Fibroblast of lung (primary cell): ENCODE data around the gene ITGB3. TPM values are rescaled to one million over a fixed set of nuclear protein-coding genes. Genes with fewer than 3 reads are reported as not detected.

Source experiments
- DNase-seq, 2 donors: peaks; one replicate each; pipeline versions ENCODE4 v3.0.0 to v3.0.0-alpha.2; 2010; ENCODE audit warnings: low read depth in 2 of 2
- H2AFZ ChIP-seq: 2 replicates; pipeline ENCODE4 v1.5.1; 2012; ENCODE audit warnings: low read length, control low read depth, inconsistent platforms
- H3K27ac ChIP-seq: 2 replicates; pipeline ENCODE4 v1.5.1; 2011; ENCODE audit warnings: low read length, control low read depth; ENCODE audit not compliant: insufficient read depth
- H3K27me3 ChIP-seq: 2 replicates; pipeline ENCODE4 v1.5.1; 2011; ENCODE audit warnings: mild to moderate bottlenecking, low read length; ENCODE audit not compliant: control insufficient read depth, insufficient read depth
- H3K36me3 ChIP-seq: 2 replicates; pipeline ENCODE4 v1.5.1; 2011; ENCODE audit warnings: low read length; ENCODE audit not compliant: control insufficient read depth, insufficient read depth
- H3K4me1 ChIP-seq: 2 replicates; pipeline ENCODE4 v1.5.1; 2011; ENCODE audit warnings: low read length; ENCODE audit not compliant: control insufficient read depth, insufficient read depth; ENCODE audit errors: extremely low read depth
- H3K4me2 ChIP-seq: 2 replicates; pipeline ENCODE4 v1.5.1; 2011; ENCODE audit warnings: low read length, control low read depth; ENCODE audit not compliant: insufficient read depth; ENCODE audit errors: extremely low read depth
- H3K4me3 ChIP-seq, 4 experiments: fragments of 200-600 bp in 1 of 4; sonication (generic) in 1 of 4; replicated peaks in 1 of 4; 2 replicates each; pipeline ENCODE4 v1.5.1; 2011 to 2016; ENCODE audit warnings: low read length in 4 of 4, low read depth in 3 of 4, mild to moderate bottlenecking in 3 of 4, control low read depth in 2 of 4, inconsistent platforms in 1 of 4, mixed read lengths in 1 of 4; ENCODE audit not compliant: insufficient read depth in 1 of 4; ENCODE audit errors: control extremely low read depth in 1 of 4
- H3K79me2 ChIP-seq: 2 replicates; pipeline ENCODE4 v1.5.1; 2012; ENCODE audit warnings: mild to moderate bottlenecking, low read length, inconsistent platforms; ENCODE audit not compliant: control insufficient read depth, insufficient read depth
- H3K9ac ChIP-seq: 2 replicates; pipeline ENCODE4 v1.5.1; 2011; ENCODE audit warnings: mild to moderate bottlenecking, low read length, control low read depth; ENCODE audit not compliant: insufficient read depth
- H3K9me3 ChIP-seq: 2 replicates; pipeline ENCODE4 v1.5.1; 2012; ENCODE audit warnings: low read depth, low read length; ENCODE audit not compliant: control insufficient read depth, insufficient read depth
- H4K20me1 ChIP-seq: 2 replicates; pipeline ENCODE4 v1.5.1; 2011; ENCODE audit warnings: low read length; ENCODE audit not compliant: control insufficient read depth, insufficient read depth; ENCODE audit errors: extremely low read depth
- EZH2 ChIP-seq: IDR thresholded peaks from 2 replicates; pipeline ENCODE4 v1.5.1; 2012; ENCODE audit warnings: low read length, control low read depth, mild to moderate bottlenecking; ENCODE audit errors: missing control alignments
- polyA plus RNA-seq, 2 donors: library from polyadenylated mRNA; depleted of rRNA in 1 of 2; stranded (reverse) in 1 of 2; unstranded in 1 of 2; fragments of >200 nt; gene quantifications; 2 replicates each; pipeline ENCODE4 v1.2.1, GENCODE V29; 2011 to 2012; ENCODE audit warnings: missing spikeins in 1 of 2
- total RNA-seq: library from RNA; depleted of rRNA; stranded (reverse); fragments of >200 nt; gene quantifications from 2 replicates; pipeline ENCODE4 v1.2.1, GENCODE V29; 2014
- TF ChIP-seq, protein P1 (sequence below), 2 donors: IDR thresholded peaks in 1 of 2; conservative IDR thresholded peaks in 1 of 2; 1 replicate in 1 of 2; 2 replicates in 1 of 2; pipeline ENCODE4 v1.5.1; 2011 to 2012; ENCODE audit warnings: low read length in 2 of 2, control low read depth in 1 of 2, inconsistent platforms in 1 of 2, low read depth in 1 of 2, mild to moderate bottlenecking in 1 of 2

ITGB3 gene
- total and polyA plus RNA-seq, 2 donors (not counting 1 experiment from before 2014, with no cell fraction given): 22.0 to 23.3 TPM

- Histone ChIP-seq H3K4me2 (no peak overlapping the region), H3K27ac (no peak overlapping the region), H3K9me3 (no peaks in the 10 kb centered on the region), H3K36me3 (no peaks in the 10 kb centered on the region), H3K9ac (no peak overlapping the region), H2AFZ (no peak overlapping the region), H3K79me2 (no peaks in the 10 kb centered on the region), H4K20me1 (no peaks in the 10 kb centered on the region), H3K4me3 (no peak overlapping the region), H3K4me1 (peaks cover 21% of the 10 kb centered on the region), H3K27me3 (no peaks in the 10 kb centered on the region)
- TF ChIP-seq, protein P1, sequence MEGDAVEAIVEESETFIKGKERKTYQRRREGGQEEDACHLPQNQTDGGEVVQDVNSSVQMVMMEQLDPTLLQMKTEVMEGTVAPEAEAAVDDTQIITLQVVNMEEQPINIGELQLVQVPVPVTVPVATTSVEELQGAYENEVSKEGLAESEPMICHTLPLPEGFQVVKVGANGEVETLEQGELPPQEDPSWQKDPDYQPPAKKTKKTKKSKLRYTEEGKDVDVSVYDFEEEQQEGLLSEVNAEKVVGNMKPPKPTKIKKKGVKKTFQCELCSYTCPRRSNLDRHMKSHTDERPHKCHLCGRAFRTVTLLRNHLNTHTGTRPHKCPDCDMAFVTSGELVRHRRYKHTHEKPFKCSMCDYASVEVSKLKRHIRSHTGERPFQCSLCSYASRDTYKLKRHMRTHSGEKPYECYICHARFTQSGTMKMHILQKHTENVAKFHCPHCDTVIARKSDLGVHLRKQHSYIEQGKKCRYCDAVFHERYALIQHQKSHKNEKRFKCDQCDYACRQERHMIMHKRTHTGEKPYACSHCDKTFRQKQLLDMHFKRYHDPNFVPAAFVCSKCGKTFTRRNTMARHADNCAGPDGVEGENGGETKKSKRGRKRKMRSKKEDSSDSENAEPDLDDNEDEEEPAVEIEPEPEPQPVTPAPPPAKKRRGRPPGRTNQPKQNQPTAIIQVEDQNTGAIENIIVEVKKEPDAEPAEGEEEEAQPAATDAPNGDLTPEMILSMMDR (conservative IDR thresholded peaks at IDR 0.05 in 1 of 2, IDR thresholded peaks at IDR 0.05 in 1 of 2; ENCODE audit: low read depth in 1 of 2, low read length in 2 of 2): no peak
- no peak for TF ChIP-seq EZH2
- DNase-seq: no peak
Measured at GRCh38 chr17:47262586-47262985, 9.0 kb downstream of the ITGB3 start.

- no peak for DNase-seq
- H2AFZ ChIP-seq: no peak overlapping the region
- no peak overlapping the region for H3K4me3 ChIP-seq
- no peak overlapping the region for H3K9ac ChIP-seq
- peaks cover 21% of the 10 kb centered on the region for H3K4me1 ChIP-seq
- H3K27me3 ChIP-seq: no peaks in the 10 kb centered on the region
- H3K79me2 ChIP-seq: no peaks in the 10 kb centered on the region
- no peaks in the 10 kb centered on the region for H4K20me1 ChIP-seq
- no peaks in the 10 kb centered on the region for H3K36me3 ChIP-seq
- no peak overlapping the region for H3K4me2 ChIP-seq
- no peaks in the 10 kb centered on the region for H3K9me3 ChIP-seq
- TF ChIP-seq EZH2: no peak
- TF ChIP-seq, protein P1 (conservative IDR thresholded peaks at IDR 0.05 in 1 of 2, IDR thresholded peaks at IDR 0.05 in 1 of 2; ENCODE audit: low read depth in 1 of 2, low read length in 2 of 2): no peak
- H3K27ac ChIP-seq: no peak overlapping the region
Measured at GRCh38 chr17:47264166-47264565, 10.5 kb downstream of the ITGB3 start.

GRCh38 chr17:47265983-47266541 is 12.4 kb downstream of the ITGB3 start:
- Histone ChIP-seq H3K4me1 (peaks cover 21% of the 10 kb centered on the region), H3K4me2 (no peak overlapping the region), H3K79me2 (no peaks in the 10 kb centered on the region), H2AFZ (no peak overlapping the region), H3K27me3 (no peaks in the 10 kb centered on the region), H3K27ac (peak overlapping the region; percentile 76), H3K36me3 (no peaks in the 10 kb centered on the region), H3K4me3 (no peak overlapping the region), H3K9ac (no peak overlapping the region), H3K9me3 (no peaks in the 10 kb centered on the region), H4K20me1 (no peaks in the 10 kb centered on the region)
- peak; percentile 34 to 85 for DNase-seq
- no peak for TF ChIP-seq EZH2
- TF ChIP-seq, protein P1 (conservative IDR thresholded peaks at IDR 0.05 in 1 of 2, IDR thresholded peaks at IDR 0.05 in 1 of 2; ENCODE audit: low read depth in 1 of 2, low read length in 2 of 2): no peak
